Measurements from ENCODE around the gene C2CD2.

Gene C2CD2

GRCh38 chr21:41845310-41846032 is 108.3 kb downstream of the C2CD2 start:
- no peak for DNase-seq (ENCODE audit: low read depth)

GRCh38 chr21:41843584-41843983 is 110.2 kb downstream of the C2CD2 start:
- no peak for DNase-seq (ENCODE audit: low read depth)

DNA sequence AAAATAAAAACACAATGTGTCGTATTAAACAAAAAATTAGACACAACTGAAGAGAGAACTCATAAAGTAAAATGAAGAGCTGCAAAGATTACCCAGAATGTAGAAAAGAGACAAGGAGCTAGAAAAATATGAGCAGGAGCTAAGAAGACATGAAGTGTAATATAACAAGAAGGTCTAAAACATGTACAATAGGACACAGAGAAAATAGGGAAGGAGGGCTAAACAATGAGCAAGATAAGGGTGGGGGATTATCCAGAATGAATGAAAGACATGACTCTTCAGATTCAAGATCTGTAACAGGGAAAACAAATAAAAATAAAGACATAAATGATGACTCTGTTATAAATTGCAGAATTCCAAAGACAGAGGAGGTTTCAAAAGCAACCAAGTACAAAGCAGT is 112.9 kb downstream of the C2CD2 start:
- DNase-seq (ENCODE audit: low read depth) = no peak

DNA sequence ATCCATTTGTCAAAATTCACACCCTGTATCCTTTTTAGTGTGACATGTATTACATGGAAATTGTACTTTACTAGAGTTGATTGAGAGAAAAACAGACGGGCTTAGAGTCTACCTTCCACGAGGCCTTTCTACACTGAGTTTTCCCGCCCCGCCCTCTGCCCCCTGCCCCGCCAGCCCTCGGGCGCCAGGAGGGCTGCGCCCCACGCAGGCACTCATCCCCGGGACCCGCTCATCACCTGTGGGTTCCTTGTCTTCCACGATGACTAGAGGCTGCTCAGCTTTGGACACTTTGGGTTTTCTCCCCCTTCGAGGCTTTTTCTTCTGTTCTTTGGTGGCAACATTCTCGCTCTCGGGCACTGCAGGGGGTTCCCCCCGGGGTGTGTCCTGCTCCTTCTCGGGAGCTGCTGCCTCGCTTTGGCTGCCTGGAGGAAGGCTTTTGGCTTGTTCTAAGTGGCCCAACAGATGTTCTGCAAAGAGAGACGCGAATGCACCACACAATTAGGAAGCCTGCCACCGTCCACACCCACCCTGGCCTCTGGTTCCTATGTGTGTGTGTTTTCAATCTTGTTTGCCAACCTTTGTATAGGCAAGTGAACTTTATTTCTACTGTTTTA is 114.3 kb downstream of the C2CD2 start:
- no peak for DNase-seq (ENCODE audit: low read depth)

DNA sequence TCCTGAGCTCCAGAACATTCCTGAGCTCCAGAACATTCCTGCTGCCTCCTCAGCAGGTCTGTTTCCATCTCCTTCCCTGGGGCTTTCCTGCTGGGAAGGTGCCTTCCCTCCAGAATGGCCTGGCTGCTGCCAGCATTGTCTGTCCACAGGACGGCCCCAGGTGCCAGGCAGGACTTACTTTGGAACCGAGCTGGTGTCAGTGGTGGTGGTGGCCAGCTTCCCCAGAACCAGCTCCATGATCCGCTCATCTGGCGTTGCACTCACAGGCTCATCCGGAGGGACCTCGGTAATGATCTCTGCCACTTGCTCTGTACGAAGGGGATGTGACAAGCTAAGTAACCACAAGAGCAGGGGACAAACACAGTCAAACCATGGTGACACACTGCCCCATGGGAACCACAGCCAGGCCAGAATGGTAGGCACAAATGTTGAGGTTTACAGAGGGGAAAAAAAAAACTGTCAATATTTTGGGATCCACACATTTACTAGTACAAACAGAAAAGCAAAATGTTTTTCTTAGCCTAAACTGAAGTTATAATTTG is 116.0 kb downstream of the C2CD2 start:
- DNase-seq (ENCODE audit: low read depth) = no peak

DNA sequence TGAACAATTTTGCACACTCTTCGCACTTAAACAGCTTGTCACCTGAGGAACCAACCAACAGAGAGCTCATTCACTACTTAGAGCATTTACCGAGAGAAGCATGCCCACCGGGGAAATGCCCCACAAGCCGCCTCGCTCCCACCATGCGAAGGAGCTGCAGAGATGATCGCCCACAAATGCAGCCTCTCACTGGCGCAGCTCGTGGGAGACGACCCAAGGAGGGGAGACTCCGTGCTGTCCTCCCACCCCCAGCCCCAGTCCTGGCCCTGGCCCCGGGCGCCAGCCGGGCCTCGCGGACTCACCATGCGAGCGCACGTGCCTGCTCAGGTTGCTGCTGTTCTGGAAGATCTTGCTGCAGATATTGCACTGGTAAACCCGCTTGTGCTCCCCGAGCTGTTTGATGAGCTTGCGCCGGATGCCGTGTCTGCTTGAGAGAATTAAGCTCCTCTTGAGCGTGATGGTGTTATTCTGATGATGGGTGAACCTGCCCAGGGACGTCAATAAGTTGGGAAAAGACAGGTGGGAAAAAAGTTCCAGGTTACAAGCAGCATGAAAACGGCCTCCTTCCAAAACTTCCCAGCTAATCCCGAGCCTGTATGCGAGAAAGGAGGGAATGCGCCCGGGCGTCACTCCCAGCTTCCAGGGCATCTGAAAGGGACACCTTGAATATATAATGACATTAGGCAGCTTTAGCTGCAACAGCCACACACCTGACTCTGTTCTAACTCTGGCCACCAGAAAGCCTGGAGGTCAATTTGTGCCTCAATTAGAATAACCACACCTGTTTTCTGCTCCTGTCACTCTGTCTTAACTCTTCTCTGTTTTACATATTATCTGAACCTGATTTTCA is 117.4 kb downstream of the C2CD2 start:
- no peak for DNase-seq (ENCODE audit: low read depth)

GRCh38 chr21:41835711-41836154 is 118.1 kb downstream of the C2CD2 start:
- no peak for DNase-seq (ENCODE audit: low read depth)

All from activated T-cell treated with anti-CD3 and anti-CD28 coated beads for 1 hour (primary cell).